Stimulated activated memory B cell treated with anti-CD40 and anti-IgM and Interleukin-4, amounts not matched to agents 10 μg/mL and 1 μg/mL and 100 μg/mL, for 72 hours (primary cell): ENCODE results near the gene TRAF7.
A peak's percentile ranks its signal among the peaks of the same experiment; 100 is the strongest.

Experiments used
- ATAC-seq: fragments of 150-1000 bp; cut with Tn5 transposase; 2 replicates; pipeline ENCODE4 v1.10.0; 2021
- H3K27ac Mint-ChIP-seq: one replicate; pipeline ENCODE4 v1.8.0; 2022; ENCODE audit warnings: mild to moderate bottlenecking, mixed read lengths
- H3K27me3 Mint-ChIP-seq: one replicate; pipeline ENCODE4 v1.8.0; 2022; ENCODE audit warnings: mixed read lengths
- H3K36me3 Mint-ChIP-seq: one replicate; pipeline ENCODE4 v1.8.0; 2022; ENCODE audit warnings: mixed read lengths
- H3K4me1 Mint-ChIP-seq: one replicate; pipeline ENCODE4 v1.8.0; 2022; ENCODE audit warnings: mixed read lengths
- H3K4me3 Mint-ChIP-seq: one replicate; pipeline ENCODE4 v1.8.0; 2022; ENCODE audit warnings: mild to moderate bottlenecking, moderate library complexity, mixed read lengths
- H3K9me3 Mint-ChIP-seq: one replicate; pipeline ENCODE4 v1.8.0; 2022; ENCODE audit warnings: mixed read lengths

Gene TRAF7

DNA sequence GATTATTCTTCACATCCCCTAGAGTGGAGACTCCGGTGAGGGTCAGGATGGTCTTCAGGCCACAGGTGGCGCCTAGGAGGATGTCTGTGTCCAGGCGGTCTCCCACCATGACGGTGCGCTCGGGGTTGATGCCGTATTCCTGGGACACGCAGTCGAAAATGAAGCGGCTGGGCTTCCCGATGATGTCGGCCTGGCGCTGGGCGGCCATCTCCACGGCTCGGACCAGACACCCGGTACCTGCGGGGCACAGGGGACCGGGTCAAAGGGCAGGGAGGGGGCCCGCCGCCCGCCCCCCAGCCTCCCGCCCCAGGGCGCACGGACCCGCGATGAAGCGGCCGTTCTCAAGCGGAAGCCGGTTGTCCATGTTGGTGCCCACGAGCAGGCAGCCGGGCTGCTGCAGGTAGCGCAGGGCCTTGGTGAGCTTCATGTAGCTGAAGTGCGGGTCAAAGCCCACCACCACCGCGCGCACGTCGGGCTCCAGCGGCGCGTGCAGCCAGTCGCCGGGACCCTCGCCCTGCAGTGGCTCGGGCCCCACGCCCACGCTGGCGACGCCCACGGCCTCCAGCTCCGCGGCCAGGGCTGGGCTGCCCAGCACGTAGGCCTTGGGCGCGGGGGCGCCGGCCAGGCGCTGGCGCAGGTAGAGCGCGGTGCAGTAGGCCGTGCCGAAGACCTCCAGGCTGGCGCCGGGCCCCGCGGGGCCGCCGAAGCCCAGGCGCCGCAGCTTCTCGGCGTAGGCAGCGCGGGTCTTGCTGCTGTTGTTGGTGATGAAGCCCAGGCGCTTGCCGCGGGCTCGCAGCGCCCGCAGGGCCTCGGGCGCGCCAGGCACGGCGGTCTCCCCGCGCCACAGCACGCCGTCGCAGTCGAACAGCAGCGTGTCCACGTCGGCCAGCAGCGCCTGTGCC is 58.5 kb downstream of the TRAF7 start:
- peak overlapping the region; percentile 70 for H3K4me3 Mint-ChIP-seq
- no peaks in the 10 kb centered on the region for H3K9me3 Mint-ChIP-seq
- peaks cover 24% of the 10 kb centered on the region for H3K36me3 Mint-ChIP-seq
- ATAC-seq = no peak
- peaks cover 27% of the 10 kb centered on the region for H3K4me1 Mint-ChIP-seq
- peak overlapping the region; percentile 83 for H3K27ac Mint-ChIP-seq
- H3K27me3 Mint-ChIP-seq = no peaks in the 10 kb centered on the region

GRCh38 chr16:2214719-2214968 is 59.1 kb downstream of the TRAF7 start, which contains the start of gene PGP:
TSS of gene PGP (minus strand) at chr16:2214840. CDS start at chr16:2214777, 63 bp downstream.
- Mint-ChIP-seq H3K4me3 (peak within 1 kb of the TSS; percentile 79), H3K4me1 (peaks cover 27% of the 10 kb centered on the region), H3K27ac (peak within 1 kb of the TSS; percentile 83), H3K36me3 (peaks cover 24% of the 10 kb centered on the region), H3K27me3 (no peaks in the 10 kb centered on the region), H3K9me3 (no peaks in the 10 kb centered on the region)
- peak; percentile 97 for ATAC-seq

DNA sequence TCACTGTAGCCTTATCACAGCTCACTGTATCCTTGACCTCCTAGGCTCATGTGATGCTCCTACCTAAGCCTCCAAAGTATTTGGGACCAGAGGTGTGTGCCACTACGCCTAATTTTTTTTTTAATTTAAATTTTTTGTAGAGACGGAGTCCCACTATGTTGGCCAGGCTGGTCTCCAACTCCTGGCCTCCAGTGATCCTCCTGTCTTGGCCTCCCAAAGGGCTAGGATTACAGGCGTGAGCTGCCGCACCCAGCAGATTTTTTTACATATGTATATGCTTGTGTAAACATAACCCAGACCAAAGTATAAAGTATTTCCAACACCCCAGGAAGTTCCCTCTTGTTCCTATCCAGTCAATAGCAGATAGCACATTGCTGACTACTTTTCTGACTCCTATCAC is 60.7 kb downstream of the TRAF7 start:
- no peak for ATAC-seq
- Mint-ChIP-seq H3K4me3 (peak overlapping the region; percentile 79), H3K27me3 (no peaks in the 10 kb centered on the region), H3K9me3 (no peaks in the 10 kb centered on the region), H3K36me3 (peaks cover 18% of the 10 kb centered on the region), H3K4me1 (peaks cover 22% of the 10 kb centered on the region), H3K27ac (peak overlapping the region; percentile 83)

- Mint-ChIP-seq H3K4me3 (peak within 1 kb of the TSS; percentile 82), H3K4me1 (peaks cover 12% of the 10 kb centered on the region), H3K27ac (peak within 1 kb of the TSS; percentile 75), H3K9me3 (no peaks in the 10 kb centered on the region), H3K36me3 (no peaks in the 10 kb centered on the region), H3K27me3 (no peaks in the 10 kb centered on the region)
- ATAC-seq = peak; percentile 100
These were observed 67.8 kb downstream of the TRAF7 start, which contains the start of gene E4F1 for GRCh38 chr16:2223221-2223941. TSS of gene E4F1 (plus strand) at chr16:2223591. CDS start at chr16:2223614, 23 bp downstream.

DNA sequence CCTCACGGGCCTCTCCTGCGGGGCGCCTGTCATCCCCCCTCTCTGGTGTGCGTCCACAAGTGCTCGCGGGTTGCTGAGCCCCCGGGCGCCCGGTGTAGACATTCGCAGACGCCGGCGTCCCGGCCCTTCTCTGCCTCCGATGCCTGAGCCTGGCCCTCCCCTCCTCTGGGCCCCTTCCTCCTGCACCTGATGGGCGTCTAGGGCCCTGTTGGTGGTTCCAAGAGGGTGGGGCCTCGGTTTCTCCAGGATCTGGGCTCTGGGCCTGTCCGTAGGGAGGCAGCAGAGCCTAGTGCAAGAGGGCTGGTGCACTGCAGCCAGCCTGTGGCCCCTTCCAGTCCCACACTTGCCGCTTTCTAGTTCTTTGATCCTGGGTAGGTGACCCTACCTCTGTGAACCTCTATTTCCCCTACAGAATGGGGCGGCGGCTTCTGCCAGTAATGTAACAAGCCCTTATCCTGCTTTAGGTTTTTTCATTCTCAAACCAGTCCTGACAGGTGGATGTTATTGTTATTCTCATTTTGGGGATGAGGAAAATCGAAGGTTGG is 68.4 kb downstream of the TRAF7 start:
- Mint-ChIP-seq H3K4me1 (peaks cover 12% of the 10 kb centered on the region), H3K36me3 (peaks cover 2% of the 10 kb centered on the region), H3K27ac (peak overlapping the region; percentile 75), H3K9me3 (no peaks in the 10 kb centered on the region), H3K4me3 (peak overlapping the region; percentile 82), H3K27me3 (no peaks in the 10 kb centered on the region)
- peak; percentile 25 for ATAC-seq

GRCh38 chr16:2226245-2226793 is 70.7 kb downstream of the TRAF7 start:
- peaks cover 12% of the 10 kb centered on the region for H3K4me1 Mint-ChIP-seq
- H3K36me3 Mint-ChIP-seq = peaks cover 16% of the 10 kb centered on the region
- no peaks in the 10 kb centered on the region for H3K27me3 Mint-ChIP-seq
- no peaks in the 10 kb centered on the region for H3K9me3 Mint-ChIP-seq
- H3K27ac Mint-ChIP-seq = no peak overlapping the region
- no peak overlapping the region for H3K4me3 Mint-ChIP-seq
- ATAC-seq = no peak

GRCh38 chr16:2226918-2227317 is 71.3 kb downstream of the TRAF7 start:
- peaks cover 22% of the 10 kb centered on the region for H3K36me3 Mint-ChIP-seq
- H3K27ac Mint-ChIP-seq = no peak overlapping the region
- H3K4me3 Mint-ChIP-seq = no peak overlapping the region
- ATAC-seq = no peak
- H3K4me1 Mint-ChIP-seq = peaks cover 12% of the 10 kb centered on the region
- H3K9me3 Mint-ChIP-seq = no peaks in the 10 kb centered on the region
- H3K27me3 Mint-ChIP-seq = no peaks in the 10 kb centered on the region
